GM23338 (cell line): ENCODE measurements around the gene BMPR2. TPM values are rescaled to one million over a fixed set of nuclear protein-coding genes. Genes with fewer than 3 reads are reported as not detected.
"Not testable (repeated sequence)": the region's sequence is repeated elsewhere in the genome, so short reads cannot be mapped to it uniquely, and the experiment has no call there.

Experiments used
- ATAC-seq: fragments of 200-7000 bp; cut with Tn5 transposase; 3 replicates; pipeline ENCODE4 v1.9.1; 2020
- DNase-seq: peaks from one replicate; pipeline ENCODE4 v3.0.0-alpha.2; 2015; ENCODE audit warnings: low spot score
- H2AFZ ChIP-seq: fragments of 200-600 bp; sonication (generic); 2 replicates; pipeline ENCODE4 v1.8.0; 2016; ENCODE audit warnings: antibody characterized with exemption, mild to moderate bottlenecking, moderate library complexity
- H3F3A ChIP-seq: fragments of 200-600 bp; sonication (generic); replicated peaks from 2 replicates; pipeline ENCODE4 v1.8.0; 2017; ENCODE audit warnings: antibody characterized with exemption, mixed run types, low read depth
- H3K27ac ChIP-seq: fragments of 200-600 bp; sonication (generic); 2 replicates; pipeline ENCODE4 v1.6.1; 2016; ENCODE audit warnings: low read depth
- H3K27me3 ChIP-seq: fragments of 200-600 bp; sonication (generic); 2 replicates; pipeline ENCODE4 v1.8.0; 2016; ENCODE audit warnings: mild to moderate bottlenecking, mixed run types, moderate library complexity; ENCODE audit not compliant: insufficient read depth
- H3K36me3 ChIP-seq: fragments of 200-600 bp; sonication (generic); 2 replicates; pipeline ENCODE4 v1.8.0; 2016; ENCODE audit warnings: mild to moderate bottlenecking; ENCODE audit not compliant: insufficient read depth
- H3K4me1 ChIP-seq: fragments of 200-600 bp; sonication (generic); 2 replicates; pipeline ENCODE4 v1.8.0; 2016; ENCODE audit warnings: mild to moderate bottlenecking, moderate library complexity; ENCODE audit not compliant: insufficient read depth
- H3K4me2 ChIP-seq: fragments of 200-600 bp; sonication (generic); 2 replicates; pipeline ENCODE4 v1.7.1; 2017; ENCODE audit warnings: mixed run types
- H3K4me3 ChIP-seq: fragments of 200-600 bp; sonication (generic); 2 replicates; pipeline ENCODE4 v1.6.1; 2016; ENCODE audit warnings: mixed run types
- H3K79me2 ChIP-seq: fragments of 200-600 bp; sonication (generic); replicated peaks from 2 replicates; pipeline ENCODE4 v1.8.0; 2017; ENCODE audit warnings: mild to moderate bottlenecking; ENCODE audit not compliant: insufficient read depth
- H3K9me2 ChIP-seq: fragments of 200-600 bp; sonication (generic); 2 replicates; pipeline ENCODE4 v1.8.0; 2017; ENCODE audit not compliant: insufficient read depth
- H4K20me1 ChIP-seq: fragments of 200-600 bp; sonication (generic); replicated peaks from 2 replicates; pipeline ENCODE4 v1.8.0; 2017; ENCODE audit warnings: mild to moderate bottlenecking; ENCODE audit not compliant: insufficient read depth
- H3K27ac Mint-ChIP-seq: 2 replicates; pipeline ENCODE4 v1.8.0; 2020; ENCODE audit warnings: inconsistent platforms, mild to moderate bottlenecking, moderate library complexity, mixed read lengths
- H3K27me3 Mint-ChIP-seq: 3 replicates; pipeline ENCODE4 v1.8.0; 2022; ENCODE audit warnings: low read depth, mild to moderate bottlenecking, moderate library complexity, mixed read lengths, inconsistent platforms; ENCODE audit not compliant: insufficient read depth, poor library complexity
- H3K36me3 Mint-ChIP-seq: 3 replicates; pipeline ENCODE4 v1.8.0; 2021; ENCODE audit warnings: low read depth, mild to moderate bottlenecking, inconsistent platforms, moderate library complexity, mixed read lengths
- H3K4me1 Mint-ChIP-seq: 3 replicates; pipeline ENCODE4 v1.8.0; 2020; ENCODE audit warnings: mild to moderate bottlenecking, inconsistent platforms, mixed read lengths
- H3K4me3 Mint-ChIP-seq: 3 replicates; pipeline ENCODE4 v1.8.0; 2021; ENCODE audit warnings: moderate library complexity, mild to moderate bottlenecking, inconsistent platforms, mixed read lengths
- H3K9me3 Mint-ChIP-seq: 3 replicates; pipeline ENCODE4 v1.8.0; 2020; ENCODE audit warnings: moderate library complexity, mild to moderate bottlenecking, inconsistent platforms, mixed read lengths
- polyA plus RNA-seq: library from polyadenylated mRNA; unstranded; fragments of >200 nt; fragmentation: Nextera tagmentation; extraction: Ambion mirVana; gene quantifications from 2 replicates; pipeline ENCODE4 v1.2.1, GENCODE V29; 2016
- total RNA-seq: library from RNA; depleted of rRNA; stranded (reverse); fragments of >200 nt; shearing (Covaris generic); gene quantifications from 2 replicates; pipeline ENCODE4 v1.2.3, GENCODE V29; 2014

BMPR2 gene
- total and polyA plus RNA-seq, 2 experiments from 2014 or later = 6.7 to 21.6 TPM

DNA sequence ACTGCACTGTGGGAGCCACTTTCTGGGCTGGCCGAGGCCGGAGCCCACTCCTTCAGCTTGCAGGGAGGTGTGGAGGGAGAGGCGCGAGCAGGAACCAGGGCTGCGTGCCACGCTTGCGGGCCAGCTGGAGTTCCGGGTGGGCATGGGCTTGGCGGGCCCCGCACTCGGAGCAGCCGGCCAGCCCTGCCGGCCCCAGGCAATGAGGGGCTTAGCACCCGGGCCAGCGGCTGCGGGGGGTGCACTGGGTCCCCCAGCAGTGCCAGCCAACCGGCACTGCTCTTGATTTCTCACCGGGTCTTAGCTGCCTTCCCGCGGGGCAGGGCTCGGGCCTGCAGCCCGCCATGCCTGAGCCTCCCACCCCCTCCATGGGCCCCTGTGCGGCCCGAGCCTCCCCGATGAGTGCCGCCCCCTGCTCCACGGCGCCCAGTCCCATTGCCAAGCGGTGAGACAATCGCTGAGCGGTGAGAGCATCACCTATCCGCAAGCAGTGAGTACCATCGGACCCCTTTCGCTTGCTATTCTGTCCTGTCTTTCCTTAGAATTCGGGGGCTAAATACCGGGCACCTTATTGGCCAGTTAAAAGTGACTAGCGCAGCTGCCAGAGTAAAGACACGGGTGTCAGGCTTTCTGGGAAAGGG is 120.8 kb downstream of the BMPR2 start:
- H3K27ac Mint-ChIP-seq = not testable (repeated sequence)
- DNase-seq = peak; percentile 24

DNA sequence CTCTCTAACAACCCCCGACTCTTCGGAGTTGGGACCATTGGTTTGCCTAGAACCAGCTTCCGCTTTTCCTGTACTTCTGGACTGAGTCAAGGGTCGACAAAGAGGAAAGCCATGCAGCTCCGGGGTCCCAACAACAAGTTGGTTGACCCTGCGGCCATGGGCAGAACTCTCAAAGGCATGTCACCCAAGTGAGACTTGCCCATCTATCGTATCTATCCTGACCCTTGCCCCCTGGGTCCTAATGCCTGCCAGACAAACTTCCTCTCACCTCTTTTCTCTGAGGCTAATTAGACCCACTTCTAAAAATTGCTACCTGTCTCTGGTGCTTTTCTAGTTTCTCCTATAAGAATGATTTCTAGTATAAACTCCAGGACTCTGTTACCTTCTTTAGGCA is 121.3 kb downstream of the BMPR2 start:
- H3K4me3 ChIP-seq = peak overlapping the region; percentile 39

More for the DNA sequence above, 120.8 kb downstream of the BMPR2 start:
- not testable (repeated sequence) for H3K36me3 Mint-ChIP-seq, H2AFZ ChIP-seq, H3K27ac ChIP-seq, H3K79me2 ChIP-seq, H3F3A ChIP-seq, H3K9me3 Mint-ChIP-seq, H3K36me3 ChIP-seq, H4K20me1 ChIP-seq, H3K9me2 ChIP-seq, H3K27me3 ChIP-seq
- Mint-ChIP-seq H3K27me3 (peaks cover 11% of the 10 kb centered on the region), H3K4me1 (peaks cover 53% of the 10 kb centered on the region), H3K4me3 (peak overlapping the region; percentile 68)
- peak; percentile 58 for ATAC-seq
- Histone ChIP-seq H3K4me1 (peaks cover 36% of the 10 kb centered on the region), H3K4me3 (peak overlapping the region; percentile 39), H3K4me2 (peak overlapping the region; percentile 51)

GRCh38 chr2:202499841-202500240 is 123.7 kb downstream of the BMPR2 start:
- Mint-ChIP-seq H3K36me3 (peaks cover 18% of the 10 kb centered on the region), H3K4me1 (peaks cover 43% of the 10 kb centered on the region), H3K27me3 (peaks cover 14% of the 10 kb centered on the region)
- not testable (repeated sequence) for H4K20me1 ChIP-seq, H3K9me2 ChIP-seq, DNase-seq, H2AFZ ChIP-seq, ATAC-seq, H3K36me3 ChIP-seq, H3K27me3 ChIP-seq, H3K9me3 Mint-ChIP-seq, H3K27ac Mint-ChIP-seq, H3F3A ChIP-seq, H3K4me3 Mint-ChIP-seq, H3K4me3 ChIP-seq, H3K4me2 ChIP-seq, H3K79me2 ChIP-seq, H3K27ac ChIP-seq
- H3K4me1 ChIP-seq = peaks cover 27% of the 10 kb centered on the region

More for the DNA sequence above, 121.3 kb downstream of the BMPR2 start:
- H3K27ac Mint-ChIP-seq, H3K27me3 ChIP-seq, H3K9me2 ChIP-seq, H3K79me2 ChIP-seq, H3K36me3 ChIP-seq, H3K9me3 Mint-ChIP-seq, H3F3A ChIP-seq, H3K36me3 Mint-ChIP-seq, H4K20me1 ChIP-seq, H2AFZ ChIP-seq: not testable (repeated sequence)
- peak overlapping the region; percentile 68 for H3K4me3 Mint-ChIP-seq
- H3K4me1 Mint-ChIP-seq = peaks cover 53% of the 10 kb centered on the region
- H3K4me2 ChIP-seq = peak overlapping the region; percentile 51
- peaks cover 36% of the 10 kb centered on the region for H3K4me1 ChIP-seq
- 0 out of 2 replicates have a peak overlapping the region, but pooled peaks have one; percentile 3 for H3K27ac ChIP-seq
- DNase-seq (peak; percentile 31), ATAC-seq (peak; percentile 33)
- peaks cover 12% of the 10 kb centered on the region for H3K27me3 Mint-ChIP-seq

DNA sequence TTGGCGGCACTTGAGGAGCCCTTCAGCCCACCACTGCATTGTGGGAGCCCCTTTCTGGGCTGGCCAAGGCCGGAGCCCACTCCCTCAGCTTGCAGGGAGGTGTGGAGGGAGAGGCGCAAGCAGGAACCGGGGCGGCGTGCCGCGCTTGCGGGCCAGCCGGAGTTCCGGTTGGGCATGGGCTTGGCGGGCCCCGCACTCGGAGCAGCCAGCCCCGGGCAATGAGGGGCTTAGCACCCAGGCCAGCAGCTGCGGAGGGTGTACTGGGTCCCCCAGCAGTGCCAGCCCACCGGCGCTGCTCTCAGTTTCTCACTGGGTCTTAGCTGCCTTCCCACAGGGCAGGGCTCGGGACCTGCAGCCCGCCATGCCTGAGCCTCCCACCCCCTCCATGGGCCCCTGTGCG is 127.1 kb downstream of the BMPR2 start:
- DNase-seq, H3K9me2 ChIP-seq, H4K20me1 ChIP-seq, H3K9me3 Mint-ChIP-seq, H3K27me3 Mint-ChIP-seq, H3K4me3 ChIP-seq, H3K27ac ChIP-seq, H3K27ac Mint-ChIP-seq, H2AFZ ChIP-seq, H3K4me3 Mint-ChIP-seq, H3K36me3 ChIP-seq, H3K79me2 ChIP-seq, H3K27me3 ChIP-seq, H3F3A ChIP-seq, H3K4me2 ChIP-seq, ATAC-seq, H3K4me1 ChIP-seq: not testable (repeated sequence)
- Mint-ChIP-seq H3K36me3 (peaks cover 18% of the 10 kb centered on the region), H3K4me1 (peaks cover 23% of the 10 kb centered on the region)
